ENCODE data around the gene USF1. TPM values are rescaled to one million over a fixed set of nuclear protein-coding genes. Genes with fewer than 3 reads are reported as not detected.
"Not testable (repeated sequence)": the region's sequence is repeated elsewhere in the genome, so short reads cannot be mapped to it uniquely, and the experiment has no call there.

USF1 gene
- polyA plus RNA-seq, 1 donor (not counting 4 experiments of a cell fraction or from before 2014, with no cell fraction given) = 31.6 TPM

DNA sequence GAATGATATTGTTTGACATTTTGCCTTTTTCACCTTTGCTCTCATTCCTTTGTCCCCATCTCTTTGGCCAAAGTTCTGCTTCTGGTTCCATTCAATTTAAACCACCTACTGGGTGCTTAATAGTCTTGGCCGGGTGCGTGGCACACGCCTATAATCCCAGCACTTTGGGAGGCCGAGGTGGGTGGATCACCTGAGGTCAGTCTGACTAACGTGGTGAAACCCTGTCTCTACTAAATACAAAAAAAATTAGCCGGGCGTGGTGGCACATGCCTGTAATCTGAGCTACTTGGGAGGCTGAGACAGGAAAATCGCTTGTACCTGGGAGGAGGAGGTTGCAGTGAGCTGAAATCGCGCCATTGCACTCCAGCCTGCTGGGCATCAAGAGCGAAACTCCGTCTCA, 23.3 kb downstream of the USF1 start:
- H3K4me1 ChIP-seq (ENCODE audit: control insufficient read depth, extremely low read depth, insufficient read depth, low read length) = peaks cover 32% of the 10 kb centered on the region
- DNase-seq (ENCODE audit: low read depth, low spot score); H3K27me3 ChIP-seq (ENCODE audit: control insufficient read depth, extremely low read depth, insufficient read depth, low read length); FAIRE-seq; H3K36me3 ChIP-seq (ENCODE audit: control insufficient read depth in 2 of 2, extremely low read depth in 1 of 2, insufficient read depth in 2 of 2, low read length in 2 of 2); H3K9me1 ChIP-seq (ENCODE audit: control insufficient read depth, extremely low read depth, insufficient read depth, low read length); H3K9me3 ChIP-seq (ENCODE audit: control insufficient read depth, low read depth, low read length); H2AFZ ChIP-seq (ENCODE audit: control insufficient read depth, low read length); H4K20me1 ChIP-seq (ENCODE audit: control insufficient read depth, extremely low read depth, insufficient read depth, low read length); dilution Hi-C loops (cut with MboI; ENCODE audit: extremely low pct_ligation_motif_present, low sequenced_read_pairs): not testable (repeated sequence)
- H3K4me3 ChIP-seq (ENCODE audit: control insufficient read depth in 2 of 3, extremely low read depth in 1 of 3, insufficient read depth in 2 of 3, low read depth in 1 of 3, low read length in 3 of 3) = peak overlapping the region in 1 of 3 experiments; percentile 11
- H3K4me2 ChIP-seq (ENCODE audit: control insufficient read depth, extremely low read depth, insufficient read depth, low read depth, low read length) = peak overlapping the region; percentile 88
- peak overlapping the region; percentile 100 for H3K9ac ChIP-seq (ENCODE audit: control insufficient read depth, extremely low read depth, insufficient read depth, low read length)
- H3K79me2 ChIP-seq (ENCODE audit: control insufficient read depth, insufficient read depth, low read length) = peaks cover 29% of the 10 kb centered on the region
- peak overlapping the region; percentile 95 for H3K27ac ChIP-seq (ENCODE audit: control insufficient read depth, insufficient read depth, low read length)

DNA sequence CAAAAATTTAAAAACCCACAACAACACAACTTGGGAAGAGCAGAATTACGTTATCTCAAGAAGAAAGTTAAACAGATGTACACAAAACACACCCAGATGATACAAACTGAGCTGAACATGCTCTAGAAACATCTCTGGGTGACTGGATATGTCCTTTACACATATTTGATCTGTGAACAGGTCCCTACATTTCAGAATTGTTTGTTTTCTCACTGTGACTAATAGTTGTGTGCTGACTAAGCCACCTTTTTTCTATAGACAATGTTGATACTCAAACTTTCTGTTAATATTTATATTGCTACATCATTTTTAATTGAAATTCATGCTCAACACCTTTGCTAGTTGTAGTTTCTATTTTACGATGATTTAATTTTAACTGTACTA, 23.8 kb downstream of the USF1 start:
- H3K4me3 ChIP-seq (ENCODE audit: control insufficient read depth in 2 of 3, extremely low read depth in 1 of 3, insufficient read depth in 2 of 3, low read depth in 1 of 3, low read length in 3 of 3) = peak overlapping the region; percentile 61 to 77 (median 66)
- no peak for FAIRE-seq
- no peaks in the 10 kb centered on the region for H3K27me3 ChIP-seq (ENCODE audit: control insufficient read depth, extremely low read depth, insufficient read depth, low read length)

More for the DNA sequence above, 23.8 kb downstream of the USF1 start:
- Histone ChIP-seq H3K27ac (ENCODE audit: control insufficient read depth, insufficient read depth, low read length) (peak overlapping the region; percentile 95), H2AFZ (ENCODE audit: control insufficient read depth, low read length) (no peak overlapping the region), H3K9me3 (ENCODE audit: control insufficient read depth, low read depth, low read length) (no peaks in the 10 kb centered on the region), H3K79me2 (ENCODE audit: control insufficient read depth, insufficient read depth, low read length) (peaks cover 31% of the 10 kb centered on the region), H3K9ac (ENCODE audit: control insufficient read depth, extremely low read depth, insufficient read depth, low read length) (peak overlapping the region; percentile 100), H3K36me3 (ENCODE audit: control insufficient read depth in 2 of 2, extremely low read depth in 1 of 2, insufficient read depth in 2 of 2, low read length in 2 of 2) (peaks cover 1 to 9% of the 10 kb centered on the region in 2 experiments), H4K20me1 (ENCODE audit: control insufficient read depth, extremely low read depth, insufficient read depth, low read length) (no peaks in the 10 kb centered on the region), H3K4me2 (ENCODE audit: control insufficient read depth, extremely low read depth, insufficient read depth, low read depth, low read length) (peak overlapping the region; percentile 88), H3K4me1 (ENCODE audit: control insufficient read depth, extremely low read depth, insufficient read depth, low read length) (peaks cover 37% of the 10 kb centered on the region), H3K9me1 (ENCODE audit: control insufficient read depth, extremely low read depth, insufficient read depth, low read length) (no peaks in the 10 kb centered on the region)
- dilution Hi-C loops (cut with MboI; ENCODE audit: extremely low pct_ligation_motif_present, low sequenced_read_pairs) = no loop called here
- no peak for DNase-seq (ENCODE audit: low read depth, low spot score)
- no peak for TF ChIP-seq EZH2 (IDR thresholded peaks at IDR 0.05; ENCODE audit: low read length)
- TF ChIP-seq, protein P1, sequence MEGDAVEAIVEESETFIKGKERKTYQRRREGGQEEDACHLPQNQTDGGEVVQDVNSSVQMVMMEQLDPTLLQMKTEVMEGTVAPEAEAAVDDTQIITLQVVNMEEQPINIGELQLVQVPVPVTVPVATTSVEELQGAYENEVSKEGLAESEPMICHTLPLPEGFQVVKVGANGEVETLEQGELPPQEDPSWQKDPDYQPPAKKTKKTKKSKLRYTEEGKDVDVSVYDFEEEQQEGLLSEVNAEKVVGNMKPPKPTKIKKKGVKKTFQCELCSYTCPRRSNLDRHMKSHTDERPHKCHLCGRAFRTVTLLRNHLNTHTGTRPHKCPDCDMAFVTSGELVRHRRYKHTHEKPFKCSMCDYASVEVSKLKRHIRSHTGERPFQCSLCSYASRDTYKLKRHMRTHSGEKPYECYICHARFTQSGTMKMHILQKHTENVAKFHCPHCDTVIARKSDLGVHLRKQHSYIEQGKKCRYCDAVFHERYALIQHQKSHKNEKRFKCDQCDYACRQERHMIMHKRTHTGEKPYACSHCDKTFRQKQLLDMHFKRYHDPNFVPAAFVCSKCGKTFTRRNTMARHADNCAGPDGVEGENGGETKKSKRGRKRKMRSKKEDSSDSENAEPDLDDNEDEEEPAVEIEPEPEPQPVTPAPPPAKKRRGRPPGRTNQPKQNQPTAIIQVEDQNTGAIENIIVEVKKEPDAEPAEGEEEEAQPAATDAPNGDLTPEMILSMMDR (optimal IDR thresholded peaks at IDR 0.05 in 1 of 3, IDR thresholded peaks at IDR 0.05 in 1 of 3, conservative IDR thresholded peaks at IDR 0.05 in 1 of 3; ENCODE audit: extremely low read depth in 1 of 3, insufficient read depth in 2 of 3, low read length in 3 of 3) = no peak

Measured in keratinocyte (primary cell).